VCaP (cell line): ENCODE measurements around the gene RNF31.

Experiments
- H3K27ac ChIP-seq: fragments of 450-650 bp; 2 replicates; pipeline ENCODE4 v1.5.1; 2017
- TF ChIP-seq, protein P1 (sequence below): fragments of 450-650 bp; conservative IDR thresholded peaks from 2 replicates; pipeline ENCODE4 v1.5.1; 2017; ENCODE audit warnings: mild to moderate bottlenecking, moderate library complexity

The RNF31 gene

DNA sequence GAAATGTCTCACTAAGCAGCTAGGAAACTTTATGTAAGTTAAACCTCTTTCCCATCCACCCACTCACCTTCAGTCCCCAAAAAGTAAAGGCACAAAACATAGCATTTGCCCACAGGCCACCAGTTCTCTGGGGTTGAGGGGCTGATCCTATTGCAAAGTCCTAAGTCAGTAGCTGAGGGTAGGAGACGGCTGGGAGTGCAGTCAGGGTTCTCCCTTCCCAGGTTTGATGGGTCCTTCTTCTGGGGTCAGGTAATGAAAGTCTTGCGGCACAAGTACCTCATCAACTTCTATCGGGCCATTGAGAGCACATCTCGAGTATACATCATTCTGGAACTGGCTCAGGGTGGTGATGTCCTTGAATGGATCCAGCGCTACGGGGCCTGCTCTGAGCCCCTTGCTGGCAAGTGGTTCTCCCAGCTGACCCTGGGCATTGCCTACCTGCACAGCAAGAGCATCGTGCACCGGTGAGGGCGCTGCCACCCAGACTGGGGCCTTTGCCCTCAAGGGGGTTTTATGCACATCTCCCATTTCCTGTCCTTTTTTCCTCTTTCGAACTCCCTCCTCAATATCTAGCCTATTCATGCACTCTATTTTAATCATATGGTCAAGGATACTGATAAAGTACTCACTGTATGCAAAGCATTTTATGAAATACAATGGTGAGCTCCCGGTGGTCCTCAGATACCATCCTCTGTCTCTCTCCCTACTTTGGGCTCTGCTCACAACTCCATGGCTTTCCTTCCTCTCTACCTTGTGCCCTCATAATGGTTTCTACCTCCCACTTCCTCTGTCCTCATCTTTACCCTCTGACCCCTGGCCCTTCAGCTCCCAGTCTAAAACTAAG lies 59.2 kb downstream of the RNF31 start:
- TF ChIP-seq, protein P1, sequence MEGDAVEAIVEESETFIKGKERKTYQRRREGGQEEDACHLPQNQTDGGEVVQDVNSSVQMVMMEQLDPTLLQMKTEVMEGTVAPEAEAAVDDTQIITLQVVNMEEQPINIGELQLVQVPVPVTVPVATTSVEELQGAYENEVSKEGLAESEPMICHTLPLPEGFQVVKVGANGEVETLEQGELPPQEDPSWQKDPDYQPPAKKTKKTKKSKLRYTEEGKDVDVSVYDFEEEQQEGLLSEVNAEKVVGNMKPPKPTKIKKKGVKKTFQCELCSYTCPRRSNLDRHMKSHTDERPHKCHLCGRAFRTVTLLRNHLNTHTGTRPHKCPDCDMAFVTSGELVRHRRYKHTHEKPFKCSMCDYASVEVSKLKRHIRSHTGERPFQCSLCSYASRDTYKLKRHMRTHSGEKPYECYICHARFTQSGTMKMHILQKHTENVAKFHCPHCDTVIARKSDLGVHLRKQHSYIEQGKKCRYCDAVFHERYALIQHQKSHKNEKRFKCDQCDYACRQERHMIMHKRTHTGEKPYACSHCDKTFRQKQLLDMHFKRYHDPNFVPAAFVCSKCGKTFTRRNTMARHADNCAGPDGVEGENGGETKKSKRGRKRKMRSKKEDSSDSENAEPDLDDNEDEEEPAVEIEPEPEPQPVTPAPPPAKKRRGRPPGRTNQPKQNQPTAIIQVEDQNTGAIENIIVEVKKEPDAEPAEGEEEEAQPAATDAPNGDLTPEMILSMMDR: no peak
- H3K27ac ChIP-seq: no peak overlapping the region

DNA sequence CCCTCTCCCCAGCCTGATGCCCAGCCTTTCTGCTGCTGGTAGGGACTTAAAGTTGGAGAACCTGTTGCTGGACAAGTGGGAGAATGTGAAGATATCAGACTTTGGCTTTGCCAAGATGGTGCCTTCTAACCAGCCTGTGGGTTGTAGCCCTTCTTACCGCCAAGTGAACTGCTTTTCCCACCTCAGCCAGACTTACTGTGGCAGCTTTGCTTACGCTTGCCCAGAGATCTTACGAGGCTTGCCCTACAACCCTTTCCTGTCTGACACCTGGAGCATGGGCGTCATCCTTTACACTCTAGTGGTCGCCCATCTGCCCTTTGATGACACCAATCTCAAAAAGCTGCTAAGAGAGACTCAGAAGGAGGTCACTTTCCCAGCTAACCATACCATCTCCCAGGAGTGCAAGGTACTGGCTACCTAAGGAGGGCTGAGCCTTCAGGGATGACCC lies 59.8 kb downstream of the RNF31 start:
- no peak overlapping the region for H3K27ac ChIP-seq
- TF ChIP-seq, protein P1: no peak

DNA sequence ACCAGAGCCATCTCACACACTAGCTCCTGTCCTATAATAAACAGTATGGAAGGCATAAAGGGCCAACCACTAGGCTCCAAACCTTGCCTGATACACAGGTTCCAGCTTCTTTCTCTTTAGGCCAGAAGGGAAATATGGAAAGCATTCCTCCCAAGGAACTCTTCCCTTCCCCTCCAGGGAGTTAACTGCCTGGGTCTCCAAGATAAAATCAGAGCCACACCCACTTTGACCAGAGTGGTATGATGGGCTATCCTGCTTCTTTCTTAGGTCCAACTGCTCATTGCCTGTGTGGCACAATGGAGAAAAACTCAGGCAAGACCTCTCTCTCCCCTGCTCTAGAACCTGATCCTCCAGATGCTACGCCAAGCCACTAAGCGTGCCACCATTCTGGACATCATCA lies 60.3 kb downstream of the RNF31 start:
- TF ChIP-seq, protein P1: no peak
- H3K27ac ChIP-seq: no peak overlapping the region
